Putamen (tissue), 1 donor: ENCODE results near the gene RORB.

ENCODE experiments used
- DNase-seq: peaks from one replicate; pipeline ENCODE4 v3.0.0-alpha.2; 2016; ENCODE audit warnings: low spot score

Gene RORB

GRCh38 chr9:74496819-74497747, at the start of gene RORB:
TSS of gene RORB (plus strand) at chr9:74497335. CDS start at chr9:74497977, 642 bp downstream.
- peak; percentile 94 for DNase-seq

- no peak for DNase-seq
Observed at GRCh38 chr9:74447451-74448193, 49.5 kb upstream of the RORB start.

DNA sequence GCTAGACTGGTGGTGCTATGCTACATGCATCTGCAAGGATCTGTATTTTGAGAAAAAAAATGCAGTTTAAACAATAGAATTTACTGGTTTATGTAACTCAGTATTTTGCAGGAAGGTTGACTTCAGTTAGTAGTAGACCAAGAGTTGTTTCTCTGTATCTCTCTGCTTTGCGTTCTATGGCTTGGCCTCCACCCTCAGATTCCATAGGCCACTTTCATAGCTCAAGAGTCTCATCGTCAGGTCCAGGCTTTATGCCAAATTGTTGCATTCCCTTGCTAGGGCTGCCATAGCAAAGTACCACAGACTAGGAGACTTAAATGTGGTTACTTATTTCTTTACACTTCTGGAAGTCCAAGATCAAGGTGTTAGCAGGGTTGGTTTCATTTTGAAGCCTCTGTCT, 48.1 kb upstream of the RORB start:
- DNase-seq = no peak

DNA sequence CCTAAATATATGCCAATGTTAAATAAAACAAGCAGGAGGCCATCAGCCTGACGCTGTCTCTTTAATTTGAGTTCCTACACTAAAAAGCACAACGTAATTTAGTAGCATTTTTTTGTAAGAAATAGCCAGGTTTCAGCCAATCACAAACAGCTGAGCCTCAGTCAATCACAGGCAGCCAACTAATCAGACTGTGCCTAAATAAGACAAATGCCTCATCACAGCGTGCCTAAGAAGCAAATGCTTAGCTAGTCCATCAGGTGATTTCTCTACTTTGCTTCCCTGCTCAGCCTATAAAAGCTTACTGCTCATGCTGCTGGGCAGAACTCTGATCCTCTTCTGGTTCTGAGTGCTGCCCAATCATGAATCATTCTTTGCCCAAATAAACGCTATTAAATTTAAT, 38.3 kb upstream of the RORB start:
- DNase-seq = no peak

DNA sequence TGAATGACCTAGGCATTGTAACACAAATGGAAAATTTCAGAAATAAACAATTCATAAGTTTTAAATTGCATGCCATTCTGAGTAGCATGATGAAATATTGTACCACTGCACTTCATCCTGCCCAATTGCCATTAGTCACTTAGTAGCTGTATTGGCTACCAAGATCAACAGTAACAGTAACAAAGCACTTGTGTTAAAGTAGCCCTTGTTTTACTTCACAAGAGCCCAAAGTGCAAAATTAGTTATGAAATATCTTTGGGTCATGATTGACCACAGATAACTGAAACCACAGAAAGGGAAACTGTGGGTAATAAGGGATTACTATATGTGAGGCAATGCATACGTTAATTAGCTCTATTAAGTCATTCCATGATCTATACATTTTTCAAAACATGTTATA, 33.3 kb upstream of the RORB start:
- no peak for DNase-seq

DNA sequence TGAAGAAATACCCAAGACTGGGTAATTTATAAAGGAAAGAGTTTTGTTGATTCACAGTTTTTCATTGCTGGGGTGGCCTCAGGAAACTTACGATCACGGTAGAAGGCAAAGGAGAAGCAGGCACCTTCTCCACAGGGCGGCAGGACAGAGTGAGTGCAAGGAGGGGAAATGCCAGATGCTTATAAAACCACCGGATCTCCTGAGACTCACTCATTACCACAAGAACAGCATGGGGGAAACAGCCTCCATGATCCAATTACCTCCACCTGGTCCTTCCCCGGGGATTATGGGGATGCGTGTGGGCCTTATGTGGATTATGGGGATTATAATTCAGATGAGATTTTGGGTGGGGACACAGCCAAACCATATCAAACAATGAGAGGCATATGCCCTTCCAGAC, 18.5 kb upstream of the RORB start:
- DNase-seq = no peak

DNA sequence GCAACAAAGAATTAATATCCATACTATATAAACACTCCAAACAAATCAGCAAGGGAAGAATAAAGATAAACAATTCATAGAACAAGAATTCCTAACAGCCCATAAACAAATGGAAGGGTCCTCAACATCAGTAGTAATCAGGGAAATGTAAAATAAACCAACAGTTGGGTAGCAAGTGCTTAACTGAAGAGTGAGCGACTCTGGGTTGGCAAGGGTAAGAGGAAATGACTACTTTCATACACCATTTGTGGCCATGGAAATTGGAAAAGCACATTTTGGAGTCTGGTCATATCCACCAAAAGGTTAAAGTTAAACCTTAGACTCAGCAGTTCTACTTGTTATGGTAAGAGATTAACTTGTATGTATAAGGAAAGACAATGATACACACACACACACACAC, 17.4 kb upstream of the RORB start:
- no peak for DNase-seq

DNA sequence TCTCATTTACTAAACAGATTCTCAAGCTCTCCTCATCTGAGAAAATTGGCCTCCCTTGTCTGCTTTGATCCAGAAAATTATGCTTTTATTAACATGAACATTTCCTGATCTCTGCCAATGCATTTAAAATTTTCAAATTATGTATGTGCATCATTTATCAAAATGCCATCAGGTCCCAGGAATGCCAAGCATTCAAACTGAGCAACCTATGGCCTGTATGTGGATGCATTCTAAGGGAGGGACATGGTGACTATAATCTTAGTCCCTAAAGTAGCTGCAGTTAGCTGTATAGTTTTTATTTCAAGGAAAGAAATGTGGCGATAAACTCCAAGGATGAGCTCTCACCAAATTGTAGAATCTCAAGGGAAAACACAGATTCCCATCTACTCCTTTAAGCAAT, 9.7 kb upstream of the RORB start:
- DNase-seq = no peak

DNA sequence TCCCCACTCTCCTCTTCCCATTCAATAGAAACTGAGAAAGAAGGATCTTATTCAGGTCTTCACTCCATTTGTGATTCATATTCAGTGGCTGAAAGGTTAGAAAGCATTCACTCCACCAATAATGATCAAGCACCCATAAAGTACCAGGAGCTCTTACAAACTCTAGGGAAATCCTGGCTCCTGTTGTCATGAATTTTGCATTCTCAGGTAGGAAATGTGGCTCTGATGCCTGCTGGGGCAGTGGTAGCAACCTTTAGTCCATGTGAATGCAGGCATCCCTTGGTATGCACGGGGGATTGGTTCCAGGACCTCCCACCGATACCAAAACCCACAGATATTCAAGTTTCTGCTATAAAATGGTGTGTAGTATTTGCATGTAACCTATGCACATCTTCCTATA, 3.6 kb upstream of the RORB start:
- DNase-seq = no peak

GRCh38 chr9:74494490-74494889, 2.6 kb upstream of the RORB start:
- DNase-seq = no peak

DNA sequence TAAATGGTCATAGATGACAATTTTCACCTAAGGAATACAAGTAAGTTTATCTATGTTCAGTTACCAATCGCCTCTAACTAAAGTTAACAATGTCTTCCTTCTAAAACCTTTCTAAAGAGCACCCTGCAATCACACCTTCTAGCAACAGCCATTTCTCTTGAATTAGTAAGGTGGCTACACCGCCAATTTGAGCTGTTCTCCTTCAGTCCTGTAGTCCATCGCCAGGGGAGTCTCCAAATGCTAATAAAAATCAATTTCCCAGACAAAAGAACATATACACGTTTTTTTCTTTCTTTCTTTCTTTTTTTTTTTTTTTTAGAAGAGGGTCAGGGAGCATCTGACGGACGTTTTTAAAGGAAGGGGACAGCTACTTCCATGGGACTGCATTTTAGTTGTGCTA, 729 bp upstream of the RORB start:
- no peak for DNase-seq

- peak; percentile 37 for DNase-seq
Observed at GRCh38 chr9:74497748-74498620, 849 bp downstream of the RORB start.

GRCh38 chr9:74498621-74499095, 1.5 kb downstream of the RORB start:
- DNase-seq = no peak

DNA sequence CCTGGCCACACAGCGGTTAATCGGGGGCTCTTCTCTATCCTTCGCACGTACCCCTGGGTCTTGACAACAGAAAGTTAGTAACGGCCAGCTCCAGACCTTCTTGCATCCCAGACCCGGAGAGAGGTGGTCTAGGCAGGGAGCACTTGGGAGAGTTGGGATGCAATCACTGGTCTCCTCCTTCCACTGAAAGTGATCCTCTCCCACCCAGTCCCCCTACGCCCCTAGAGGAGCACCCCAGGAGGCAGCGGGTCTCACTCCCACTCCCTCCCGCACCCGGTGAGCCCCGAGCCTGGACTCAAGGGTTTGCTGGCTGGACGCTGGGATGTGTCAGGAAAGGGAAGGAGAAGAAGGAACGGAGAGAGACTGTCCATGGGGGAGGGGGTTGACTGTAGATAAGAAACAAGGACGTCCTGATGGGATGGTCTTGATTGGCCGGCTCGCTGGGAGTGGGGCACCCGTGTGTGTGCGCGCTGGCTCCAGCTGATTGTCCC, 2.0 kb downstream of the RORB start:
- no peak for DNase-seq

- DNase-seq = no peak
Observed at GRCh38 chr9:74499770-74500583, 2.8 kb downstream of the RORB start.

GRCh38 chr9:74500584-74500924, 3.4 kb downstream of the RORB start:
- DNase-seq = no peak

- DNase-seq = no peak
Observed at GRCh38 chr9:74501570-74501969, 4.4 kb downstream of the RORB start.

DNA sequence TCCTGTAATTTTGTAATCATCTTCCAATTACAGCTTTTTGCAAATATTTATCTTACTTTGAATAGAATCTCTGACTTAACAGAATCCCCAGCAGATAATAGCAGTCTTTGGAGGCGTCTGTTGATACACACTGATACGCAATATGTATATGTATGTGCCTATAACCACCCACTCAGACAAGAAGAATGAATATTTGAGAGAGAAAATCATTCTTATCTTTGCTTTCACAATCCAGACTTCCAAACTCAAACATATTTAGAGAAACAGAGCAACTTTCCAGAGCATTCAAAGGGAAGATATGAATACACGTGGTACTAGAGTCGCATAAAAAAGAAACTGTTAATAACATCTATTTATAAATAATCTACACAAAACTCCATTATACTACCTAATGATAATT, 6.1 kb downstream of the RORB start:
- no peak for DNase-seq

- DNase-seq = no peak
Observed at GRCh38 chr9:74503666-74504065, 6.5 kb downstream of the RORB start.

DNA sequence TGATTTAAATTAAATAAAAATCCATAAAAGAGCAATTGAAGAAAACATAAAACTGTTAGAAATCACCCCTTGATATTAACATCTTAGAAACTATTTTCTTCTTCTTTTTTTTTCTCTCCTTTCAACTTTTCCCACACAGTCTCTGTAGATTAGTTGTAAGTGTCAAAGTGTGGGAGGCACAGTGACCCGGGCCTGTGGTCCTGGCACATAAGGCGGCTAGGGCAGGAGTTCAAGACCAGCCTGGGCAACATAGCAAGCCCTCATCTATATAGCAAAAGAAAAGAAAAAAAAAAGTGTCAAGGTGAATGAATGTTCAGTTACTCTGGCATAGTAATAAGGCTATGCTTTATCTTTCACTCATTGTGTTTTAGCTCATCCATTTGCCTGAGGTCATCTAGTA, 14.2 kb downstream of the RORB start:
- DNase-seq = no peak

- no peak for DNase-seq
Observed at GRCh38 chr9:74512416-74512815, 15.3 kb downstream of the RORB start.
